ENCODE data around the gene PRSS2.

The PRSS2 gene

DNA sequence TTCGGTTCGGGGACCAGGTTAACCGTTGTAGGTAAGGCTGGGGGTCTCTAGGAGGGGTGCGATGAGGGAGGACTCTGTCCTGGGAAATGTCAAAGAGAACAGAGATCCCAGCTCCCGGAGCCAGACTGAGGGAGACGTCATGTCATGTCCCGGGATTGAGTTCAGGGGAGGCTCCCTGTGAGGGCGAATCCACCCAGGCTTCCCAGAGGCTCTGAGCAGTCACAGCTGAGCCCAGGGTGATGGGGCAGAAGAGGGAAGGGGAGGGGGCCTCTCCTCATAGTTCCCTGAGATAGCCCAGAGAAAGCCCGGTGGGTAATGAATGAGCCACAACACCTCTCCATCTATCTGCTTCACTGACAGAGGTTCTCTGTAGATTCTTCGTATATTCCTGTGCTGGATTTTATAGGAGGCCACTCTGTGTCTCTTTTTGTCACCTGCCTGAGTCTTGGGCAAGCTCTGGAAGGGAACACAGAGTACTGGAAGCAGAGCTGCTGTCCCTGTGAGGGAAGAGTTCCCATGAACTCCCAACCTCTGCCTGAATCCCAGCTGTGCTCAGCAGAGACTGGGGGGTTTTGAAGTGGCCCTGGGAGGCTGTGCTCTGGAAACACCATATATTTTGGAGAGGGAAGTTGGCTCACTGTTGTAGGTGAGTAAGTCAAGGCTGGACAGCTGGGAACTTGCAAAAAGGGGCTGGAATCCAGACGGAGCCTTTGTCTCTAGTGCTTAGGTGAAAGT, 16.4 kb downstream of the PRSS2 start:
- no peak for DNase-seq (ENCODE audit: low read depth)

DNA sequence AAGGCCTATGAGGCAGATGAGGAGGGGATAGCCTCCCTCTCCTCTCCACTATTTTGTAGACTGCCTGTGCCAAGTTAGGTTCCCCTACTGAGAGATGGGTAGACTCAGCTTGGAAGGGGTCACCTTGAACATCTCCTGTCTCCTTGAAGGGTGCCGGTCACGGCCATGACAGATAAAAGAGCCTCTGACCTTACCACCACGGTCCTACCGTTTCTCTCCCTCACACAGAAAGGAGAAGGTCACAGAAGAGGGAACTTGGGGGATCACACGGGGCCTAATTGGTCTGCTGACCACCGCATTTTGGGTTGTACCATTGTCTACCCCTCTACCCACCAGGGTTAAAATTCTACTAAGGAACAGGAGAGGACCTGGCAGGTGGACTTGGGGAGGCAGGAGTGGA, 17.0 kb downstream of the PRSS2 start:
- DNase-seq (ENCODE audit: low read depth): no peak

DNA sequence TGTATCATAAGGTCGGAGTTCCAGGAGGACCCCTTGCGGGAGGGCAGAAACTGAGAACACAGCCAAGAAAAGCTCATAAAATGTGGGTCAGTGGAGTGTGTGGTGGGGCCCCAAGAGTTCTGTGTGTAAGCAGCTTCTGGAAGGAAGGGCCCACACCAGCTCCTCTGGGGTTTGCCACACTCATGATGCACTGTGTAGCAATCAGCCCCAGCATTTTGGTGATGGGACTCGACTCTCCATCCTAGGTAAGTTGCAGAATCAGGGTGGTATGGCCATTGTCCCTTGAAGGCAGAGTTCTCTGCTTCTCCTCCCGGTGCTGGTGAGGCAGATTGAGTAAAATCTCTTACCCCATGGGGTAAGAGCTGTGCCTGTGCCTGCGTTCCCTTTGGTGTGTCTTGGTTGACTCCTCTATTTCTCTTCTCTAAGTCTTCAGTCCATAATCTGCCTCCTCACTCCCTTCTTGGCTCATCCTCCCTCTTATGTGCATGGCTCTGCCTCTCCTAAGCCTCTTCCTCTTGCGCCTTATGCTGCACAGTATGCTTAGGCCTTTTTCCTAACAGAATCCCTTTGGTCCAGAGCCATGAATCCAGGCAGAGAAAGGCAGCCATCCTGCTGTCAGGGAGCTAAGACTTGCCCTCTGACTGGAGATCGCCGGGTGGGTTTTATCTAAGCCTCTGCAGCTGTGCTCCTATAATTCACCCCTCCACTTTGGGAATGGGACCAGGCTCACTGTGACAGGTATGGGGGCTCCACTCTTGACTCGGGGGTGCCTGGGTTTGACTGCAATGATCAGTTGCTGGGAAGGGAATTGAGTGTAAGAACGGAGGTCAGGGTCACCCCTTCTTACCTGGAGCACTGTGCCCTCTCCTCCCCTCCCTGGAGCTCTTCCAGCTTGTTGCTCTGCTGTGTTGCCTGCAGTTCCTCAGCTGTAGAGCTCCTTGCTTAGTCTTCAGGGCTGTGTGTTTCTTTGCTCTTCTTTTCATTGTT, 17.8 kb downstream of the PRSS2 start:
- DNase-seq (ENCODE audit: low read depth): no peak

DNA sequence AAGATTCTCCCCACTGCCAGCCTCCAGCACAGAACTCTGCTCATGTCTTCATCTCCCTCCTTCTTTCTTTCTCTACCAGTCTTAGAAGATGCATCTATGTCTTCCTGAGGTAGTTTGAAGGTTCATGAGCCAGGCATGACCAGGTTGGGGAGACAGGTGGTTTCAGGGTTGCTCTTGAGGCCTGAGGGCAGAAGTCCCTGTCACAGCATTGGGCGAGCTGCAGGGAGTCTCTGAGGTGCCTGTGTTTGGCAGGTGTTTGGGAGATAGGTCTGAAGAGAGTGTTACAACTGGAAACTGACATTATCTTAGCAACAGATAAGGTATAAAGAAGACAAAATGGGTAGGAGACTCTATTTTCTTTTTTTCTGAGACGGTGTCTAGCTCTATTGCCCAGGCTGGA, 18.7 kb downstream of the PRSS2 start:
- DNase-seq (ENCODE audit: low read depth): no peak

DNA sequence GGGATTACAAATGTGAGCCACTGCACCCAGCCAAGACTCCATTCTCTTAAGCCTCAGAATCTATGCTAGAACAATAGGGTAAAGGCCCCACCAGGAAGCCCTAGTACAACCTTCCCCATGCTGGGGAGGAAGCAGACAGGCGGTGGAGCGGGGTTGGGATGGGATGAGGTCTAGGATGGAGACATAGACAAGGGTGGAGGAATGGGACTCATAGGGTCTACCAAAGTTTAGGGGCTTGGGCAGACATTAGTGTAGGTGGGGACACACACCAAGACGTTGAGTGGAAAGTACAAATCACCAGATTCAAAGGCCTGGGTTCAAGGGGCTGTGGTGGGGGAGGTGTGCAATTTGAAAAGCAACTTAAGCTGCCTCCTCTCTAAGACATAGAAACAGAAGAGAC, 19.3 kb downstream of the PRSS2 start:
- no peak for DNase-seq (ENCODE audit: low read depth)

DNA sequence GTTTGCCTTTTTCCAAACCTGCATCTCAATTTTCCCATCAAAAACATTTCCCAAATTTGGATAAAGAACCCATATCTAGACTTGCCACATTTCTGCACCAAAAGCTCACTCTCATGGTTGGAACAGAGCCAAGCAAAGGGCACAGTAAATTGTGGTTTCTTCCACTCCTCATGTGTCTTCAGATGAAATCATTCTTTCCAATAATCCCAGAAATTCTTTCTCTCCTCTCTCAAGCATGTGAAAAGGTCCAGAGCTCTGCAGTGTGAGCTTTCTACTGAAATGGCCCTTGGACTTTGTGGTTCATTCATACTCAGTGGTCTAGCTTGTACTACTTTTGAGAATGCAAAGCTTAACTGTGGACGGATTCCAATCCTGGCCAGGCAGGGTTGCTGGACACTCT, 19.8 kb downstream of the PRSS2 start:
- no peak for DNase-seq (ENCODE audit: low read depth)

DNA sequence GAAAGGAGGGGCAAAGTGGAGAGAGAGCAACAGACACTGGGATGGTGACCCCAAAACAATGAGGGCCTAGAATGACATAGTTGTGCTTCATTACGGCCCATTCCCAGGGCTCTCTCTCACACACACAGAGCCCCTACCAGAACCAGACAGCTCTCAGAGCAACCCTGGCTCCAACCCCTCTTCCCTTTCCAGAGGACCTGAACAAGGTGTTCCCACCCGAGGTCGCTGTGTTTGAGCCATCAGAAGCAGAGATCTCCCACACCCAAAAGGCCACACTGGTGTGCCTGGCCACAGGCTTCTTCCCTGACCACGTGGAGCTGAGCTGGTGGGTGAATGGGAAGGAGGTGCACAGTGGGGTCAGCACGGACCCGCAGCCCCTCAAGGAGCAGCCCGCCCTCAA, 20.7 kb downstream of the PRSS2 start:
- DNase-seq (ENCODE audit: low read depth): no peak

- no peak for DNase-seq (ENCODE audit: low read depth)
Measured at GRCh38 chr7:142792129-142792528, 21.4 kb downstream of the PRSS2 start.

DNA sequence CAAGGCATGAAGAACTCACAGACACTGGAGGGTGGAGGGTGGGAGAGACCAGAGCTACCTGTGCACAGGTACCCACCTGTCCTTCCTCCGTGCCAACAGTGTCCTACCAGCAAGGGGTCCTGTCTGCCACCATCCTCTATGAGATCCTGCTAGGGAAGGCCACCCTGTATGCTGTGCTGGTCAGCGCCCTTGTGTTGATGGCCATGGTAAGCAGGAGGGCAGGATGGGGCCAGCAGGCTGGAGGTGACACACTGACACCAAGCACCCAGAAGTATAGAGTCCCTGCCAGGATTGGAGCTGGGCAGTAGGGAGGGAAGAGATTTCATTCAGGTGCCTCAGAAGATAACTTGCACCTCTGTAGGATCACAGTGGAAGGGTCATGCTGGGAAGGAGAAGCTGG, 21.8 kb downstream of the PRSS2 start:
- no peak for DNase-seq (ENCODE audit: low read depth)

GRCh38 chr7:142793156-142793555, 22.4 kb downstream of the PRSS2 start:
- DNase-seq (ENCODE audit: low read depth): no peak

DNA sequence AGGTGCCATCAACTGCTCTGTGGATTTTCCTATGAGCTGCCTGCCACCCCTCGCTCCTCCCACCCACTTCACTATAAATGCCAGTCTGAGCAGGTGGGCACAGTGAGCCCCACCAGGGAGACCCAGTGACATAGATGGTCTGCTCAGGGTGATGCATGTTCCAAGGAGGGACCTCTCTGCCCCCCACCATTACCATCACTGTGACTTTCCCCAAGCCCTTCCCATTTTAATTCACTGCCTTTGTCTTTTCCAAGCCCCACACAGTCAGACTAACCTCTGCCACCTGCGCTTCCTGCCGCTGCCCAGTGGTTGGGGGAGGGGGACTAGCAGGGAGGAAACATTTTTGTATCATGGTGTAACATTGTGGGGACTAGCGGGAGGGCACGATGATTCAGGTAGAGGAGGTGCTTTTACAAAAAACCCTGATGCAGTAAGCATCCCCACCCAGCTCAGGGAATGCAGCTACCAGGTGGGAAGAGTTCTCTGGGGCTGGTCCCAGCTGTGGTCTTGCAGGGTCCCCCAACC, 24.6 kb downstream of the PRSS2 start:
- no peak for DNase-seq (ENCODE audit: low read depth)

DNA sequence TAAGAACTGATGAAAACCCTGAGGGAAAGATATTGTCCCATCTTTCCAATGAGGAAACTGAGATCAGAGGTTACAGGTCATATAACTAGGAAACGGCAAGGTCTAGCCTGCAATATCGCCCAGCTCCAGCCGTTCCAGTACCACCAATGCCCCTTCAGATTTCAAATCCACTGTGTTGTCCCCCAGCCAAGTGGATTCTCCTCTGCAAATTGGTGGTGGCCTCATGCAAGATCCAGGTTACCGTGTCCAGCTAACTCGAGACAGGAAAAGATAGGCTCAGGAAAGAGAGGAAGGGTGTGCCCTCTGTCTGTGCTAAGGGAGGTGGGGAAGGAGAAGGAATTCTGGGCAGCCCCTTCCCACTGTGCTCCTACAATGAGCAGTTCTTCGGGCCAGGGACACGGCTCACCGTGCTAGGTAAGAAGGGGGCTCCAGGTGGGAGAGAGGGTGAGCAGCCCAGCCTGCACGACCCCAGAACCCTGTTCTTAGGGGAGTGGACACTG, 25.3 kb downstream of the PRSS2 start:
- no peak for DNase-seq (ENCODE audit: low read depth)

DNA sequence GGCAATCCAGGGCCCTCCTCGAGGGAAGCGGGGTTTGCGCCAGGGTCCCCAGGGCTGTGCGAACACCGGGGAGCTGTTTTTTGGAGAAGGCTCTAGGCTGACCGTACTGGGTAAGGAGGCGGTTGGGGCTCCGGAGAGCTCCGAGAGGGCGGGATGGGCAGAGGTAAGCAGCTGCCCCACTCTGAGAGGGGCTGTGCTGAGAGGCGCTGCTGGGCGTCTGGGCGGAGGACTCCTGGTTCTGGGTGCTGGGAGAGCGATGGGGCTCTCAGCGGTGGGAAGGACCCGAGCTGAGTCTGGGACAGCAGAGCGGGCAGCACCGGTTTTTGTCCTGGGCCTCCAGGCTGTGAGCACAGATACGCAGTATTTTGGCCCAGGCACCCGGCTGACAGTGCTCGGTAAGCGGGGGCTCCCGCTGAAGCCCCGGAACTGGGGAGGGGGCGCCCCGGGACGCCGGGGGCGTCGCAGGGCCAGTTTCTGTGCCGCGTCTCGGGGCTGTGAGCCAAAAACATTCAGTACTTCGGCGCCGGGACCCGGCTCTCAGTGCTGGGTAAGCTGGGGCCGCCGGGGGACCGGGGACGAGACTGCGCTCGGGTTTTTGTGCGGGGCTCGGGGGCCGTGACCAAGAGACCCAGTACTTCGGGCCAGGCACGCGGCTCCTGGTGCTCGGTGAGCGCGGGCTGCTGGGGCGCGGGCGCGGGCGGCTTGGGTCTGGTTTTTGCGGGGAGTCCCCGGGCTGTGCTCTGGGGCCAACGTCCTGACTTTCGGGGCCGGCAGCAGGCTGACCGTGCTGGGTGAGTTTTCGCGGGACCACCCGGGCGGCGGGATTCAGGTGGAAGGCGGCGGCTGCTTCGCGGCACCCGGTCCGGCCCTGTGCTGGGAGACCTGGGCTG, 26.0 kb downstream of the PRSS2 start:
- no peak for DNase-seq (ENCODE audit: low read depth)

DNA sequence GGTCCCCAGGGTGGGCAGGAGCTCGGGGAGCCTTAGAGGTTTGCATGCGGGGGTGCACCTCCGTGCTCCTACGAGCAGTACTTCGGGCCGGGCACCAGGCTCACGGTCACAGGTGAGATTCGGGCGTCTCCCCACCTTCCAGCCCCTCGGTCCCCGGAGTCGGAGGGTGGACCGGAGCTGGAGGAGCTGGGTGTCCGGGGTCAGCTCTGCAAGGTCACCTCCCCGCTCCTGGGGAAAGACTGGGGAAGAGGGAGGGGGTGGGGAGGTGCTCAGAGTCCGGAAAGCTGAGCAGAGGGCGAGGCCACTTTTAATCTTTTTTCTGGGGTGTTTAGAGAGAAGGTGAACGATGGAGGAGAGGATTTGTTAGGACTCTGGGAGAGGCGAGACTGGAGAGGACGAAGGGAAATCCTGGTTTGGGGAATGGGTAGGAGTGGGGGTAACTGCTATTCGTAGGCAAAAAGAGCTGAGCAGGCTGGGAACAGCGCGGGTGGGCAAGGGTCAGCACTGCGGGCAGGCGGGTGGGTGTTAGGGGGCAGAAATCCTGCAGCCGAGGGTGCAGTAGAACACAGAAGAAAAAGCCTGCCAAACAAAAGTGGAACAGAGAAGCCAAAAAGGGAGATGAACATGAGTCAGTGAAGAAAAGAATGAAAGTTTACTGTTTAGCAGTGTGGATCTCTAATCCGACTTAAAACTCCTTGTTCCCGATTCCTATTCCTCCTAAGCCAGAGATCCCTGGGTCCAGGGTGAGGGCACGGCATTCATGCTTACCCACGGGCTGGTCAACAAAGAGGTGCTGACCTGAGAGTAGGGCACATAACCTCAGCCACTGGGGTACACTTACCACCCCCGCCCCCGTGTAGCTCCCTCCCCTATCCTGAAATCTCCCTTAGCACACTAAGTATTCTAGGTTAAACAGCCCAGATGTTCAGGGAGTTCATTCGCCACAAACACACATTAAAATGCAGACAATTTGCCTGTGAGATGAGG, 26.9 kb downstream of the PRSS2 start:
- DNase-seq (ENCODE audit: low read depth): no peak

- DNase-seq (ENCODE audit: low read depth): no peak
Measured at GRCh38 chr7:142798451-142799436, 28.0 kb downstream of the PRSS2 start.

GRCh38 chr7:142799437-142799835, 28.7 kb downstream of the PRSS2 start:
- DNase-seq (ENCODE audit: low read depth): no peak

DNA sequence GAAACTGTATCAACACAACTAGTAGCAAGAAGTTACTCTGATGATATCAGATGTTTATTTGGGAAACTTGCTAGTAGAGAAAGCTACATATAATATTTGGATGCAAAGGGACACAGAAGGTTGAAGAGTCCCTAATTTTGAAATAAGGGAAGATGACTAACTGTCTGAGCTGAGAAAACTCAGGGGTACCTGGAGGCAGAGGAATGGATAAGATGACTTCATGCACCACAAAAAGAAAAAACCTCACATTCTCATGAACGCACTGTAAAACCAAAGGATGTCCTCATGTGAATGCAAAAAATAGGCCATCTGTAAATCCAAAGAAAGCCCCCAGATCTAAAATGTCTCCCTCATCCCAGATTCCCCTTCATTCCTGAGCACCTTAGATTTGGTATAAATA, 29.3 kb downstream of the PRSS2 start:
- no peak for DNase-seq (ENCODE audit: low read depth)

DNA sequence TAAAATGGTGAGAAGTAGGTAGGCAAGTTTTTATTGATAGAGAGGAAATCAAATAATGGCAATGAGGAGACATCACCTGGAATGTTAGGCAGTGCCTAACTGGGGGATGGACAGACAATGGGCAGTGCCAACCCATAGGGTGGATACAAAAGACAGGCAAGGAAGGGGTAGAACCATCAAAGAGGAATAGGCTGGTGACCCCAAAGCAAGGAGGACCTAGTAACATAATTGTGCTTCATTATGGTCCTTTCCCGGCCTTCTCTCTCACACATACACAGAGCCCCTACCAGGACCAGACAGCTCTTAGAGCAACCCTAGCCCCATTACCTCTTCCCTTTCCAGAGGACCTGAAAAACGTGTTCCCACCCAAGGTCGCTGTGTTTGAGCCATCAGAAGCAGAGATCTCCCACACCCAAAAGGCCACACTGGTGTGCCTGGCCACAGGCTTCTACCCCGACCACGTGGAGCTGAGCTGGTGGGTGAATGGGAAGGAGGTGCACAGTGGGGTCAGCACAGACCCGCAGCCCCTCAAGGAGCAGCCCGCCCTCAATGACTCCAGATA, 30.0 kb downstream of the PRSS2 start:
- DNase-seq (ENCODE audit: low read depth): no peak

All from ELR (cell line).